ENCODE data around the gene PIP5KL1. TPM values are rescaled to one million over a fixed set of nuclear protein-coding genes. Genes with fewer than 3 reads are reported as not detected.

PIP5KL1 gene
- total and polyA plus RNA-seq, 2 of the 8 experiments (the other 6 are each of a cell fraction or from before 2014, with no cell fraction given), result 13.4 to 15.4 TPM

- TF ChIP-seq MAFK (IDR thresholded peaks at IDR 0.05; ENCODE audit: low read depth, low read length) (no peak), JUN (IDR thresholded peaks at IDR 0.05; ENCODE audit: low read depth, low read length) (no peak), NANOG (IDR thresholded peaks at IDR 0.05; ENCODE audit: insufficient read depth, low read depth, low read length, poor library complexity, severe bottlenecking) (no peak), POU5F1 (IDR thresholded peaks at IDR 0.05; ENCODE audit: low read depth, low read length) (no peak), SUZ12 (IDR thresholded peaks at IDR 0.05; ENCODE audit: low read length) (no peak), CBX5 (IDR thresholded peaks at IDR 0.05; ENCODE audit: low read depth, low read length) (no peak)
- TF ChIP-seq, protein P1, sequence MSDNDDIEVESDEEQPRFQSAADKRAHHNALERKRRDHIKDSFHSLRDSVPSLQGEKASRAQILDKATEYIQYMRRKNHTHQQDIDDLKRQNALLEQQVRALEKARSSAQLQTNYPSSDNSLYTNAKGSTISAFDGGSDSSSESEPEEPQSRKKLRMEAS (IDR thresholded peaks at IDR 0.05), result peak; percentile 47; the same call in 1 of the 2 replicates
These were observed 13.2 kb upstream of the PIP5KL1 start (continued) for GRCh38 chr9:127943731-127944144.
